Measurements from ENCODE around the gene MSL3B.

The MSL3B gene

GRCh38 chr2:233832414-233832813 is 35.8 kb downstream of the MSL3B start:
- CTCF ChIA-PET = interaction anchor here (2.1 kb wide), 1 partner anchor 8 kb away, joined by 5 read pairs; no protein-coding TSS in a partner anchor
- DNase-seq (ENCODE audit: extremely low spot score) = no peak
- POLR2A ChIA-PET = interaction anchor here (1.2 to 2.7 kb wide), 2 partner anchors 22 to 25 kb away, joined by 3 to 7 read pairs; partner anchors contain the start of gene HJURP
- TF ChIP-seq TARDBP (IDR thresholded peaks at IDR 0.05) = no peak
- no peak for TF ChIP-seq L3MBTL2 (conservative IDR thresholded peaks at IDR 0.05)
- TF ChIP-seq CTBP1 (IDR thresholded peaks at IDR 0.05; ENCODE audit: borderline replicate concordance) = no peak
- TF ChIP-seq FOXA1 (IDR thresholded peaks at IDR 0.05) = no peak
- TF ChIP-seq SUZ12 (IDR thresholded peaks at IDR 0.05) = no peak
- TF ChIP-seq PKNOX1 (IDR thresholded peaks at IDR 0.05) = no peak
- TF ChIP-seq BHLHE40 (IDR thresholded peaks at IDR 0.05; ENCODE audit: borderline replicate concordance) = no peak
- no peak for TF ChIP-seq ARNT (IDR thresholded peaks at IDR 0.05)
- TF ChIP-seq NFRKB (IDR thresholded peaks at IDR 0.05) = no peak
- no peak for TF ChIP-seq ELF4 (IDR thresholded peaks at IDR 0.05)
- TF ChIP-seq ZNF384 (IDR thresholded peaks at IDR 0.05) = no peak
- TF ChIP-seq HDGF (IDR thresholded peaks at IDR 0.05; ENCODE audit: borderline replicate concordance) = no peak
- TF ChIP-seq SP1 (IDR thresholded peaks at IDR 0.05) = no peak
- no peak for TF ChIP-seq FOXM1 (IDR thresholded peaks at IDR 0.05; ENCODE audit: borderline replicate concordance)
- TF ChIP-seq LEF1 (IDR thresholded peaks at IDR 0.05; ENCODE audit: borderline replicate concordance) = no peak
- TF ChIP-seq FOXK2 (IDR thresholded peaks at IDR 0.05) = no peak

- CTCF ChIA-PET = interaction anchor here (2.1 kb wide), 1 partner anchor 8 kb away, joined by 5 read pairs; no protein-coding TSS in a partner anchor
- no peak for TF ChIP-seq SP1 (IDR thresholded peaks at IDR 0.05)
- no peak for DNase-seq (ENCODE audit: extremely low spot score)
- POLR2A ChIA-PET = interaction anchor here (1.2 kb wide), 1 partner anchor 24 kb away, joined by 3 read pairs; no protein-coding TSS in a partner anchor
Observed at GRCh38 chr2:233831861-233832260, 36.3 kb downstream of the MSL3B start.

- no peak for DNase-seq (ENCODE audit: extremely low spot score)
- ChIA-PET POLR2A (interaction anchor here (1.2 kb wide), 1 partner anchor 23 kb away, joined by 3 read pairs; no protein-coding TSS in a partner anchor), CTCF (no interaction called here)
- TF ChIP-seq FOXA1 (IDR thresholded peaks at IDR 0.05) (no peak), ELF4 (IDR thresholded peaks at IDR 0.05) (no peak), PKNOX1 (IDR thresholded peaks at IDR 0.05) (no peak), CTBP1 (IDR thresholded peaks at IDR 0.05; ENCODE audit: borderline replicate concordance) (no peak), ARNT (IDR thresholded peaks at IDR 0.05) (no peak), L3MBTL2 (conservative IDR thresholded peaks at IDR 0.05) (no peak), FOXK2 (IDR thresholded peaks at IDR 0.05) (no peak), HDGF (IDR thresholded peaks at IDR 0.05; ENCODE audit: borderline replicate concordance) (no peak), FOXM1 (IDR thresholded peaks at IDR 0.05; ENCODE audit: borderline replicate concordance) (no peak), LEF1 (IDR thresholded peaks at IDR 0.05; ENCODE audit: borderline replicate concordance) (no peak), ZNF384 (IDR thresholded peaks at IDR 0.05) (no peak), BHLHE40 (IDR thresholded peaks at IDR 0.05; ENCODE audit: borderline replicate concordance) (no peak)
Observed at GRCh38 chr2:233831011-233831721, 37.0 kb downstream of the MSL3B start.

GRCh38 chr2:233830111-233830802 is 37.9 kb downstream of the MSL3B start:
- CTCF ChIA-PET = no interaction called here
- DNase-seq (ENCODE audit: extremely low spot score) = no peak
- no peak for TF ChIP-seq CTBP1 (IDR thresholded peaks at IDR 0.05; ENCODE audit: borderline replicate concordance)
- TF ChIP-seq FOXM1 (IDR thresholded peaks at IDR 0.05; ENCODE audit: borderline replicate concordance) = no peak
- no peak for TF ChIP-seq SP1 (IDR thresholded peaks at IDR 0.05)
- TF ChIP-seq PKNOX1 (IDR thresholded peaks at IDR 0.05) = no peak
- POLR2A ChIA-PET = no interaction called here

- no peak for TF ChIP-seq ARNT (IDR thresholded peaks at IDR 0.05)
- no peak for TF ChIP-seq ELF4 (IDR thresholded peaks at IDR 0.05)
- TF ChIP-seq FOXM1 (IDR thresholded peaks at IDR 0.05; ENCODE audit: borderline replicate concordance) = no peak
- no peak for TF ChIP-seq SUZ12 (IDR thresholded peaks at IDR 0.05)
- ChIA-PET POLR2A (no interaction called here), CTCF (no interaction called here)
Observed at GRCh38 chr2:233829193-233830110, 38.7 kb downstream of the MSL3B start.

More at GRCh38 chr2:233829193-233830110, 38.7 kb downstream of the MSL3B start:
- no peak for DNase-seq (ENCODE audit: extremely low spot score)
